Esophagus squamous epithelium (tissue), 5 donors: ENCODE results near the gene PPP3CA. TPM values are rescaled to one million over a fixed set of nuclear protein-coding genes. Genes with fewer than 3 reads are reported as not detected.

Source experiments
- DNase-seq: peaks from one replicate; lab custom pipeline; 2025; lab: John Stamatoyannopoulos, UW
- H3K27ac ChIP-seq, 4 donors: fragments of 200-600 bp; sonication (generic); one replicate each; pipeline ENCODE4 v1.5.1; 2016 to 2019; ENCODE audit warnings: mild to moderate bottlenecking in 1 of 4
- H3K27me3 ChIP-seq, 4 donors: fragments of 200-600 bp; sonication (generic); 1 replicate in 3 of 4; 2 replicates in 1 of 4; pipeline versions ENCODE4 v1.5.1 to v1.6.0; 2017 to 2021; ENCODE audit warnings: antibody characterized with exemption in 1 of 4
- H3K36me3 ChIP-seq, 3 donors: fragments of 200-600 bp; sonication (generic); one replicate each; pipeline ENCODE4 v1.5.1; 2016 to 2019
- H3K4me1 ChIP-seq, 3 donors: fragments of 200-600 bp; sonication (generic); one replicate each; pipeline ENCODE4 v1.5.1; 2017 to 2019
- H3K4me3 ChIP-seq, 4 donors: fragments of 200-600 bp; sonication (generic); 1 replicate in 3 of 4; 2 replicates in 1 of 4; pipeline ENCODE4 v1.5.1; 2016 to 2019; ENCODE audit warnings: mild to moderate bottlenecking in 2 of 4, moderate library complexity in 1 of 4
- H3K9me3 ChIP-seq, 3 donors: fragments of 200-600 bp; sonication (generic); one replicate each; pipeline ENCODE4 v1.5.1; 2016 to 2019
- POLR2A ChIP-seq, 4 donors: fragments of 450-650 bp; IDR thresholded peaks; one replicate each; pipeline ENCODE4 v1.6.1; 2017; ENCODE audit warnings: antibody characterized with exemption in 4 of 4, mild to moderate bottlenecking in 4 of 4, moderate library complexity in 3 of 4
- WGBS, 2 donors: methylation state at CpG; one replicate each; pipeline ENCODE4 v1.1.5; 2018; 5-methylcytosine and 5-hydroxymethylcytosine counted together
- intact Hi-C: fragments of 100-400 bp; cut with DNase I; formaldehyde crosslinking; loops from one replicate; pipeline ENCODE4 v1.15.0; 2022
- total RNA-seq, 4 donors: library from RNA; depleted of rRNA; stranded (reverse); fragments of >200 nt; gene quantifications; one replicate each; pipeline ENCODE4 v1.1.0, GENCODE V29; 2016
- TF ChIP-seq, protein P1 (sequence below), 6 experiments: fragments of 450-650 bp in 4 of 6; fragments of 200-600 bp in 2 of 6; sonication (generic) in 2 of 6; IDR thresholded peaks; one replicate each; pipeline ENCODE4 v1.5.1; 2016 to 2019; ENCODE audit warnings: antibody characterized with exemption in 6 of 6, mild to moderate bottlenecking in 4 of 6, moderate library complexity in 4 of 6
- donor health status: DM: yes; HTN: yes; CAD: no.

PPP3CA gene
- 10 to 100 TPM; 13.3 to 25.7 (median 17.5) TPM for total RNA-seq

DNA sequence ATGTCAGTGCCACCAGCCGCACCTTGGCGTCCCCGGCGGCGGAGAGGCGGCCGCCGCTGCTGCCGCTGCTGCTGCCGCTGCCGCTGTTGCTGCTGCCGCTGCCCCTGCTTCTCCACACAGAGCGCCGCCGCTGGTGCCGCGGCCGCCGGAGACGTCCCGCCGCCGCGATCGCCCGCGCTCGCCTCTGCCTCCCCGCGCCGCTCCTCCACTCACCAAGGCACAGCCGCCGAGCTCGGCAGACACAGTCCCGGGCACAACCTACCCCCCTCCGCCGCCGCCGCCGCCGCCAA is at the start of gene PPP3CA:
TSS of gene PPP3CA (minus strand) at position 260 of the 290 bp plus-strand sequence.
- DNase-seq: no peak
- Histone ChIP-seq H3K36me3 (no peaks in the 10 kb centered on the region), H3K27me3 (no peaks in the 10 kb centered on the region), H3K9me3 (no peaks in the 10 kb centered on the region), H3K27ac (peak within 1 kb of the TSS; percentile 96 to 99 (median 98)), H3K4me1 (peaks cover 13 to 55% (median 23%) of the 10 kb centered on the region in 3 donors), H3K4me3 (peak within 1 kb of the TSS; percentile 86 to 94 (median 90))
- 0% methylated on average over 7 of the region's 41 CpGs; no CpG with 5 or more reads in 1 of the 2 donors for WGBS, 2 donors
- TF ChIP-seq, protein P1, sequence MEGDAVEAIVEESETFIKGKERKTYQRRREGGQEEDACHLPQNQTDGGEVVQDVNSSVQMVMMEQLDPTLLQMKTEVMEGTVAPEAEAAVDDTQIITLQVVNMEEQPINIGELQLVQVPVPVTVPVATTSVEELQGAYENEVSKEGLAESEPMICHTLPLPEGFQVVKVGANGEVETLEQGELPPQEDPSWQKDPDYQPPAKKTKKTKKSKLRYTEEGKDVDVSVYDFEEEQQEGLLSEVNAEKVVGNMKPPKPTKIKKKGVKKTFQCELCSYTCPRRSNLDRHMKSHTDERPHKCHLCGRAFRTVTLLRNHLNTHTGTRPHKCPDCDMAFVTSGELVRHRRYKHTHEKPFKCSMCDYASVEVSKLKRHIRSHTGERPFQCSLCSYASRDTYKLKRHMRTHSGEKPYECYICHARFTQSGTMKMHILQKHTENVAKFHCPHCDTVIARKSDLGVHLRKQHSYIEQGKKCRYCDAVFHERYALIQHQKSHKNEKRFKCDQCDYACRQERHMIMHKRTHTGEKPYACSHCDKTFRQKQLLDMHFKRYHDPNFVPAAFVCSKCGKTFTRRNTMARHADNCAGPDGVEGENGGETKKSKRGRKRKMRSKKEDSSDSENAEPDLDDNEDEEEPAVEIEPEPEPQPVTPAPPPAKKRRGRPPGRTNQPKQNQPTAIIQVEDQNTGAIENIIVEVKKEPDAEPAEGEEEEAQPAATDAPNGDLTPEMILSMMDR (IDR thresholded peaks at IDR 0.05): peak in 1 of 6 experiments; percentile 13
- peak in 2 of 4 donors; percentile 66 to 78 for TF ChIP-seq POLR2A (IDR thresholded peaks at IDR 0.05)
- intact Hi-C loops: loop anchor here (10.0 kb wide), 1 partner anchor 162 kb away; no protein-coding TSS in a partner anchor

DNA sequence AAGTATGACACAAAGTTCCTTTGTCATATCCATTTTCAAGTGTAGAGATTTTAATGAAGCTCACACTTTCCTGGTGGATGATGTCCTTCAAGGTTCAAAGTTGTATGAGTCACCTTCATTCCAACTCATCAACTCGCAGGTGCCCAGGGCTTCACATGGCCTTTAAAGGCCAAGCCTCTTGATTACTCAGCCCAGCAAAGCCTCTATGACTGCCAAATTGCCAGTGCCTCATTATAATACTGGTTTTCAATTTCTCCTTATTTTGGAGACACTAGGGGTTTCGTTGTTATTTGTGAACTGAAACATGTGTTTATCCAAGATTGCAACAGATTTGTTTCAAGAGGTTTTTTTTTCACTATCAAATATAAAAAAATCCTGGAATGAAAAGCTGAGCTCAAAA is 45.9 kb upstream of the PPP3CA start:
- intact Hi-C loops: no loop called here
- WGBS, 2 donors: 28 to 42% methylated on average over 2 of the region's 2 CpGs

DNA sequence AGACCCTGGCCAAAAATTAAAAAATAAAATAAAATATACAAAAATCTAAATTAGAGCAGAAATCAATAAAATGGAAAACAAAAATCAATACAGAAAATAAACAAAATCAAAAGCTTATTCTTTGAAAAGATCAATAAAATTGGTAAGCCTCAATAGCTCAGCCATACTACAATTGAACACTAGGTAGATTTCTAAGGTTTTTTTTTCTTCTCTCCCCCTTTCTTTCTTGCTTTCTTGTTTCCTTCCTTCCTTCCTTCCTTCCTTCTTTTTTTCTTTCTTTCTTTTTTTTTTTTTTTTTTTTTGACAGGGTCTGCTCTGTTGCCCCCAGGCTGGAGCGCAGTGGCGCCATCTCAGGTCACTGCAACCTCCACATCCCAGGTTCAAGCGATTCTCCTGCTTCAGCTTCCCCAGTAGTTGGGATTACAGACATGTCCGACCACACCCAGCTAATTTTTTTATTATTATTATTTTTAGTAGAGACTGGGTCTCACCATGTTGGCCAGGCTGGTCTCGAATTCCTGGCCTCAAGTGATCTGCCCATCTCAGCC is 23.4 kb upstream of the PPP3CA start:
- intact Hi-C loops: no loop called here
- no peak for TF ChIP-seq POLR2A (IDR thresholded peaks at IDR 0.05)
- TF ChIP-seq, protein P1 (IDR thresholded peaks at IDR 0.05): no peak
- H3K27me3 ChIP-seq: no peaks in the 10 kb centered on the region
- no peak overlapping the region for H3K4me3 ChIP-seq
- no peak overlapping the region for H3K27ac ChIP-seq
- DNase-seq: no peak
- H3K9me3 ChIP-seq: no peaks in the 10 kb centered on the region
- no peaks in the 10 kb centered on the region for H3K36me3 ChIP-seq
- 87 to 91% methylated on average over 5 of the region's 5 CpGs for WGBS, 2 donors
- H3K4me1 ChIP-seq: no peaks in the 10 kb centered on the region

More for the DNA sequence above, 45.9 kb upstream of the PPP3CA start:
- no peak for DNase-seq
- H3K4me3 ChIP-seq: no peak overlapping the region
- H3K27ac ChIP-seq: no peak overlapping the region
- no peaks in the 10 kb centered on the region for H3K36me3 ChIP-seq
- H3K27me3 ChIP-seq: no peaks in the 10 kb centered on the region
- no peak for TF ChIP-seq POLR2A (IDR thresholded peaks at IDR 0.05)
- TF ChIP-seq, protein P1 (IDR thresholded peaks at IDR 0.05): no peak
- no peaks in the 10 kb centered on the region for H3K9me3 ChIP-seq
- H3K4me1 ChIP-seq: no peaks in the 10 kb centered on the region

DNA sequence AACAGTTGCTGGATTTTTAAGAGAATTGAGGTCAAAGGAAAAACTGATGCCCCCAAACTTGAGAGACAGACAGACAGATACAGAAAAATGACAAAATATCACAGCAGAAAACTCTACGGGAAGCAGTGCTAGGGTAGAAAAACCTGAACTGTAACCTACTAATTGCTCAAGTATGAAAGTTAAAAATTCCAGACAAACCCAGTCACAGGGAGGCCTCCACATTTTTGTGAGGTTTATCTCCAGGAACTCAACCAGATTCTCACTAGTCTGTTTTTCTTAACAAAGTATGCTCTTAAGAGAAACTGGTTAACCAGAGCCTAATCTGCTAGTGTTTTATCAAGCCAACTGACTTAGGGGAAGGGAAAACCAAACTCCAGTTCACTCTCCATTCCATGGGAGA is 19.9 kb upstream of the PPP3CA start:
- WGBS, 2 donors: 35 to 50% methylated on average over 1 of the region's 1 CpG
- no peak overlapping the region for H3K27ac ChIP-seq
- H3K9me3 ChIP-seq: no peaks in the 10 kb centered on the region
- TF ChIP-seq, protein P1 (IDR thresholded peaks at IDR 0.05): no peak
- H3K36me3 ChIP-seq: no peaks in the 10 kb centered on the region
- intact Hi-C loops: no loop called here
- H3K4me3 ChIP-seq: no peak overlapping the region
- DNase-seq: no peak
- no peaks in the 10 kb centered on the region for H3K27me3 ChIP-seq
- no peaks in the 10 kb centered on the region for H3K4me1 ChIP-seq

DNA sequence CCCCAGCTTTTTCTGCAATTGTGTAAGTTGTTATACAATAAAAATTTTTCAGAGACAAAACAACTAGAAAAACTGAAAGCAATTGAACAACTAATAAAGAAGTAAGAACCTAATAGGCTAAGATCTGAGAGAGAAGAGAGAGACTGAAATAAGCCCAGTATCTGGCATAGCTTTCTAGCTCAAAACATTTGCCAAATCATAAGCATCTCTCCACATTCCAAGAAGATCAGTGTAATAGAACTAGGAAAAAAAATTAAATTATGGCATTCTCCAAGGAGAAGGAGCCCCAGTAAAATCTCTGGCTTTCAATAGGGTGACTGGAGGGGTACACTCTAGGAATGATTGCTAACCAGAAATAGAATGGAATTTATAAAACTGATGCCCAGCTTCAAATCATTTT is 19.0 kb upstream of the PPP3CA start:
- no peak overlapping the region for H3K27ac ChIP-seq
- intact Hi-C loops: no loop called here
- DNase-seq: no peak
- no peaks in the 10 kb centered on the region for H3K36me3 ChIP-seq
- H3K27me3 ChIP-seq: no peaks in the 10 kb centered on the region
- H3K9me3 ChIP-seq: no peaks in the 10 kb centered on the region
- H3K4me1 ChIP-seq: no peaks in the 10 kb centered on the region
- no peak overlapping the region for H3K4me3 ChIP-seq
- TF ChIP-seq POLR2A (IDR thresholded peaks at IDR 0.05): no peak
- TF ChIP-seq, protein P1 (IDR thresholded peaks at IDR 0.05): no peak
